HEK293T (cell line): ENCODE measurements around the gene C12orf56.

ENCODE experiments used
- CTCF ChIA-PET: fragments of 350-600 bp; formaldehyde crosslinking; extraction: SDS; loops from one replicate; lab custom pipeline; 2021; ENCODE audit warnings: antibody characterized with exemption, inconsistent platforms; lab: Yijun Ruan, JAX
- POLR2A ChIA-PET: fragments of 350-600 bp; formaldehyde crosslinking; extraction: SDS; loops from one replicate; lab custom pipeline; 2020; ENCODE audit warnings: antibody characterized with exemption, inconsistent platforms; lab: Yijun Ruan, JAX
- DNase-seq: peaks from one replicate; pipeline ENCODE4 v3.0.0; 2012; ENCODE audit warnings: mixed read lengths; ENCODE audit errors: extremely low spot score
- ARNT ChIP-seq: fragments of 450-650 bp; IDR thresholded peaks from 2 replicates; pipeline ENCODE4 v1.6.1; 2017; ENCODE audit warnings: mild to moderate bottlenecking
- BHLHE40 ChIP-seq: fragments of 450-650 bp; IDR thresholded peaks from 2 replicates; pipeline ENCODE4 v1.6.1; 2016; ENCODE audit warnings: mild to moderate bottlenecking, moderate library complexity, borderline replicate concordance
- CTBP1 ChIP-seq: fragments of 450-650 bp; IDR thresholded peaks from 2 replicates; pipeline ENCODE4 v1.6.1; 2016; ENCODE audit warnings: borderline replicate concordance
- ELF4 ChIP-seq: fragments of 450-650 bp; IDR thresholded peaks from 2 replicates; pipeline ENCODE4 v1.6.1; 2017; ENCODE audit warnings: antibody characterized with exemption
- FOXA1 ChIP-seq: fragments of 450-650 bp; IDR thresholded peaks from 2 replicates; pipeline ENCODE4 v1.6.1; 2016; ENCODE audit warnings: mild to moderate bottlenecking
- FOXK2 ChIP-seq: fragments of 450-650 bp; IDR thresholded peaks from 2 replicates; pipeline ENCODE4 v1.6.1; 2016; ENCODE audit warnings: mild to moderate bottlenecking
- FOXM1 ChIP-seq: fragments of 450-650 bp; IDR thresholded peaks from 2 replicates; pipeline ENCODE4 v1.6.1; 2017; ENCODE audit warnings: mild to moderate bottlenecking, borderline replicate concordance
- HDGF ChIP-seq: fragments of 450-650 bp; IDR thresholded peaks from 2 replicates; pipeline ENCODE4 v1.6.1; 2017; ENCODE audit warnings: antibody characterized with exemption, borderline replicate concordance
- L3MBTL2 ChIP-seq: fragments of 450-650 bp; conservative IDR thresholded peaks from 2 replicates; pipeline ENCODE4 v1.6.1; 2016; ENCODE audit warnings: mild to moderate bottlenecking
- LEF1 ChIP-seq: fragments of 450-650 bp; IDR thresholded peaks from 2 replicates; pipeline ENCODE4 v1.6.1; 2017; ENCODE audit warnings: mild to moderate bottlenecking, borderline replicate concordance
- NFRKB ChIP-seq: fragments of 450-650 bp; IDR thresholded peaks from 2 replicates; pipeline ENCODE4 v1.6.1; 2016; ENCODE audit warnings: mild to moderate bottlenecking, moderate library complexity
- PKNOX1 ChIP-seq: fragments of 450-650 bp; IDR thresholded peaks from 2 replicates; pipeline ENCODE4 v1.6.1; 2016
- SP1 ChIP-seq: fragments of 450-650 bp; IDR thresholded peaks from 2 replicates; pipeline ENCODE4 v1.6.1; 2017
- SUZ12 ChIP-seq: fragments of 450-650 bp; IDR thresholded peaks from 2 replicates; pipeline ENCODE4 v1.6.1; 2016; ENCODE audit warnings: mild to moderate bottlenecking
- TARDBP ChIP-seq: fragments of 450-650 bp; IDR thresholded peaks from 2 replicates; pipeline ENCODE4 v1.6.1; 2016
- ZNF384 ChIP-seq: fragments of 450-650 bp; IDR thresholded peaks from 2 replicates; pipeline ENCODE4 v1.6.1; 2016

Gene C12orf56

DNA sequence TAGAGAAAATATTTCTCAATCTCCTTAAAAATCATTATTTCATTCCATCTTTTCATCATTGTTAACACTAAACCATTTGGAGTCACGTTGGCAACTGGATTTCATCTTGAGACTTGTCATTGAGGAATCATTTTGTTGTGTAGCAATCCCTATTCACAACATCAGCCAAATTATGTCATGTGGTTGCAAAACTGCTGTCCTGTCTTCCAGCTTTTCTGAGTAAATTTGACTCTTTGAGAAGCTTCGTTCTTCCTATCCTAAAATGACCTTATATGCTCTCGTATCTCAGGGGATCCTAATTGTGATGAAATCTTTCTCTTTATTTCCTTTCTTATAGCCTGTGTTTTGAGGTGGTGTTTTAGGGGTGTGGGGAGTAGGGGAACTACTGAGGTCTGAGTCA lies 137.9 kb downstream of the C12orf56 start:
- POLR2A ChIA-PET: no interaction called here
- CTCF ChIA-PET: no interaction called here
- TF ChIP-seq HDGF: no peak
- no peak for TF ChIP-seq FOXK2
- TF ChIP-seq LEF1: no peak
- TF ChIP-seq TARDBP: no peak
- no peak for DNase-seq

GRCh38 chr12:64243809-64244208 lies 146.7 kb downstream of the C12orf56 start:
- no peak for DNase-seq
- no peak for TF ChIP-seq ELF4
- TF ChIP-seq LEF1: no peak
- TF ChIP-seq HDGF: no peak
- TF ChIP-seq TARDBP: no peak
- TF ChIP-seq BHLHE40: no peak
- TF ChIP-seq SP1: no peak
- no peak for TF ChIP-seq PKNOX1
- TF ChIP-seq L3MBTL2: no peak; the same call in 1 of the 2 replicates
- TF ChIP-seq FOXM1: no peak
- no peak for TF ChIP-seq SUZ12
- TF ChIP-seq NFRKB: no peak
- TF ChIP-seq FOXA1: no peak
- TF ChIP-seq CTBP1: no peak
- TF ChIP-seq ARNT: no peak
- ChIA-PET CTCF (interaction anchor here (0.6 kb wide), 1 partner anchor 17 kb away, joined by 3 read pairs; no protein-coding TSS in a partner anchor), POLR2A (no interaction called here)

- POLR2A ChIA-PET: no interaction called here
- TF ChIP-seq SP1 (no peak), ELF4 (no peak), PKNOX1 (no peak), BHLHE40 (no peak), SUZ12 (no peak), ARNT (no peak), HDGF (no peak), FOXM1 (no peak), FOXK2 (no peak), CTBP1 (no peak), L3MBTL2 (no peak), LEF1 (no peak)
- CTCF ChIA-PET: no interaction called here
- no peak for DNase-seq
Observed at GRCh38 chr12:64240781-64241180, 149.8 kb downstream of the C12orf56 start.

- POLR2A ChIA-PET: no interaction called here
- CTCF ChIA-PET: no interaction called here
- TF ChIP-seq ZNF384 (no peak), LEF1 (no peak), FOXA1 (no peak), CTBP1 (no peak), ARNT (no peak), BHLHE40 (no peak), FOXM1 (no peak), TARDBP (no peak)
- no peak for DNase-seq
Observed at GRCh38 chr12:64237382-64237781, 153.2 kb downstream of the C12orf56 start.

DNA sequence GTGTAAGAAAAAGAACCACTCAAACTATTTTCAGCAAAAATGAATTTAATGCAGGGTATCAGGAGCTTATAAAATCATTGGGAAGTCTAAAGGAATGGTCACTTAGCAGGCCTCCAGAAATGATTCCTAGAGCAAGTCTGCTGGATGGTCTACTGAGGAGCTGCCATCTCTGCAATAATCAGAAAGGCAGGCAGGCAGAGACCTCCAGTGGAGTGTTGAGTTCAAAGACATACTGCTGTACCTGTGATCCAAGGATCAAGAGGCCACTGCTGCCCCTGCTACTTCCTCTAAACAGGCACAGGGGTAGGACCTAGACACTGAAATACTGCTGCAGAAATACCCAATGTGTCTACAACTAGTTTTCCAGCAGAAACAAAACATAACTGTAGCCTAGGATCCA lies 154.0 kb downstream of the C12orf56 start:
- ChIA-PET CTCF (no interaction called here), POLR2A (no interaction called here)
- DNase-seq: no peak
- TF ChIP-seq FOXA1 (no peak), LEF1 (no peak), ZNF384 (no peak), PKNOX1 (no peak), FOXM1 (no peak), CTBP1 (no peak), ARNT (no peak), HDGF (no peak), NFRKB (no peak), SP1 (no peak), FOXK2 (no peak), SUZ12 (no peak), BHLHE40 (no peak), ELF4 (no peak)

GRCh38 chr12:64232196-64232595 lies 158.4 kb downstream of the C12orf56 start:
- POLR2A ChIA-PET: no interaction called here
- CTCF ChIA-PET: no interaction called here
- TF ChIP-seq SUZ12 (no peak), NFRKB (no peak), L3MBTL2 (no peak), HDGF (no peak), FOXA1 (no peak), ARNT (no peak), FOXM1 (no peak)
- DNase-seq: no peak
